HG02970 (cell line): ENCODE data around the gene ALS2.
A peak's percentile ranks its signal among the peaks of the same experiment; 100 is the strongest.
"Not testable (repeated sequence)": the region's sequence is repeated elsewhere in the genome, so short reads cannot be mapped to it uniquely, and the experiment has no call there.

Experiments
- ATAC-seq: cut with Tn5 transposase; IDR thresholded peaks from one replicate; pipeline ENCODE4 v1.9.1; 2021; ENCODE audit warnings: mild to moderate bottlenecking, moderate library complexity, moderate number of reproducible peaks; ENCODE audit not compliant: unreplicated experiment, low FRiP score

ALS2 gene

GRCh38 chr2:201780674-201781493 lies at the start of gene ALS2:
Gene ALS2, minus strand, starts transcription at chr2:201780933. Its CDS starts 12,048 bp downstream, at chr2:201768885.
- ATAC-seq: peak; percentile 96

DNA sequence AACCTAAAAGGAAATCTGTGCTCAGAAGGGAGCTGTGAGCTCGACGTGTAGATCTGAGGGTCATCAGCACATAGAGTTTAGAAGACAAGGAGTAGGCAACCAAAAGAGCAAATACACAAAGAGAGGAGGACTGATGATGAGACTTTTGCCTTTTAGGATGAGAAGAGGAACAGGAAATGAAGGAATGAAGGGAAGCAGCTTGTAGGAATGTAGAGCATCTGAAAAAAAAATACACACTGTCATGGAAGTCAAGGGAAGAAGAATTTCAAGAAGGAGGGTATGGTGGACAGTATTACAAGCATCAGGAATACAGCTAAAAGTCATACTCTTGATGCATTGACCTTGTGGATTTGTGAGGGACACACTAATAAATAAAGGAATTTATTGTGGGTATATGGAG lies 47.5 kb upstream of the ALS2 start:
- ATAC-seq: no peak

- no peak for ATAC-seq
Observed at GRCh38 chr2:201827621-201828020, 46.9 kb upstream of the ALS2 start.

GRCh38 chr2:201824212-201824611 lies 43.5 kb upstream of the ALS2 start:
- no peak for ATAC-seq

GRCh38 chr2:201821080-201821479 lies 40.3 kb upstream of the ALS2 start:
- ATAC-seq: no peak

DNA sequence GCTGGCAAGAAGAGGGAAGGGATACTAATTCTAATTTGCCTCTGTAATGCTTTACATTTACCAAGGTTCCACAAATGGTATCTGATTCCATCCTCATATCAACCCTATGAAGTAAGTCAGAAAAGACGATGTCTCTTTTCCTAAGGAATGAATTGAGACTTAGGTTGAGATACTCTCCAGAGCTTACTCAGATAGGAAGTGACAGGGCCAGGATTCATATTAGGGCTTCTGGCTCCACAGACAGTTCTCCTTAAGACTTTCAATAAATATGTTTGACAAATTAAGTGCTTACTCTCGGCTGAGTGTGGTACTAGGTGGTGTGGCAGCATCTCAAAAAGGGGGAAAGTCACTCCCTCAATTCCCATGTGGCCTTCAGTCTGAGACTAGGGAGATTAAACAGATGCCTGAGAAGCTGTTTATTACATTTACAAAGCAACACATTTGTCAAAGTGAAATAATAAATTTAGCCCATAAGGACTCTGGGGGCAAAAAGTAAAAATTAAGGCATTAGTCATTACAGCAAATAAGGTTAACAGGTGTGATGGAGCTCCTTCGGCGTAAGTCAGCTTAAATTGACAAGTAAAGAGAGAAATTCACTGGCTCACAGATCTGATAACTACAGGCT lies 39.8 kb upstream of the ALS2 start:
- ATAC-seq: no peak

DNA sequence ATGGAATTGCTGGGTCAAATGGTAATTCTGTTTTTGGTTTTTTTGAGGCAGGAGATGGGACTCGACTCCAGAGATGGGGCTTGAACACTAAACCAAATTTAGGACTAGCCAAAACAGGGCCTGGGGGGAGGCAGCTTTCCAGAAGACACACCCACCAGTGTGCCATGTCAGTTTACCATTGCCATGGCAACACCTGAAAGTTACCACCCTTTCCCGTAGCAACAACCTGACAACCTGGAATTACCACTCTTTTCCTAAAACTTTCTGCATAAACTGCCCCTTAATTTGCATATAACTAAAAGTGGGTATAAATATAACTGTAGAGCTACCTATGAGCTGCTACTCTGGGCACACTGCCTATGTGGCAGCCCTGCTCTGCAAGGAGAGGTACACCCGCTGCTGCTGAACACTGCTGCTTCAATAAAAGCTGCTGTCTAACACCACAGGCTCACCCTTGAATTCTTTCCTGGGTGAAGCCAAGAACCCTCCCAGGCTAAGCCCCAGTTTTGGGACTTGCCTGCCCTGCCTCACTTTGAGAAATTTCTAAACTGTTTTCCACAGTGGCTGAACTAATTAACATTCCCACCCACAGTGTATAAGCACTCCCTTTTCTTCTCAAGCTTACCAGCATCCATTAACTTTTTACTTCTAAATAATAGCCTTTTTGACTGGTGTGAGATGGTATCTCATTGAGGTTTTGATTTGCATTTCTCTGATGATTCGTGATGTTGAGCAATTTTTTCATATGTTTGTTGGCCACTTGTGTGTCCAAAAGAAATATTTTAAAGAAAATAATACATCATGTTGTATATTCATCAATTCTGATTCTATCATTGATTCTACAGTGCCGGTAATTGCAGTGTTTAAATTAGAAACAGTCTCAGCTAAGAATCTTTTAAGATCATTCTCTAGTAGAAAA lies 36.2 kb upstream of the ALS2 start:
- no peak for ATAC-seq

DNA sequence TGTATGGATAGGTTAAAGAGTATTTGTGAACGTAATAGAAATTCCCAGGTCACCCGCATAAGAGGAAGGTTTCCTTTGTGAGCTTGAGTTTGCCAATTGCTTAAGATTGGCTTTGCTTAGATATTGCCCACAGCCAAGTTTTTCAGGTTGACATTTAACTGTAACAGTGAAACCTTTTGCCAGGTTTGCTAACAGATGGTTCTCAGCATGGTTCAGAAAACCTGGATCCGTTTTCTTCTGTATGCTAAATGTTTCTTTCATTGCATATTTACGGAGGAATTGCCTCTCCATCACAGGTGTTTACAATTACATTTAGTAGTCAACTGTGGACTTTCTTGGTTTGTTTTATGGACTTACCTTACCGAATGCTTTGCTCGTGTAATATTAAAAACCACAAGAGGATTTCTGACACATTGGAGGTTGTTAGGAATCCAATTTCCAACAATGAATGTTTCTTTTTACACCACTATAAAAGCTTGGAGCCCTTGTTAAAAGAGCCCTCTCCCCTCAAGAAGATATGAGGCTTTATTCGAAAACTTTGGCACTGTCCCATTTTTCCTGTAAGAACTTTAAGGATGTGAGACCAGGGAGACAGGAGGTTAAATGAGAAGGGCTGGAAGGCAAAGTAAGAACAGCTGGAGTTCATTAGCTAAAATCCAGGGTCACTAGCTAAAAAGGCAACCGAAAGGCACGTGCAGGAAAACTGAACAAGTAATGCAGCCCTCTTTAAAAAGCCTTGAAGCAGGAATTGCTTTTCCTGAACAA lies 33.4 kb upstream of the ALS2 start:
- ATAC-seq: no peak

DNA sequence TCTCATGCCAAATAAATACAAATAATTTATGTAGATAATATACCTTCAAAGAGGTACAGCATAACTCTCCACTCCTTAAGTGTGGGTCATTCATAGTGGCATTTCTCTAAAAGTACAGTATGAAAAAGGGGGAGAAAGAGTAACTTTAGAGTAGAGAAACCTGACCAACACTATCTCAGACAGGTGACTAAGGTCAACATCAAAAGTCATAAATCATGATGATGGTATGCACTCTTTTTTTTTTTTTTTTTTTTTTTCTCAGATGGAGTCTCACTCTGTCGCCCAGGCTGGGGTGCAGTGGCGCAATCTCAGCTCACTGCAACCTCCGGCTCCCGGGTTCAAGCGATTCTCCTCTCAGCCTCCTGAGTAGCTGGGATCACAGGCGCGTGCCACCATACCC lies 29.9 kb upstream of the ALS2 start:
- not testable (repeated sequence) for ATAC-seq

- no peak for ATAC-seq
Observed at GRCh38 chr2:201809633-201810032, 28.9 kb upstream of the ALS2 start.

GRCh38 chr2:201808027-201808426 lies 27.3 kb upstream of the ALS2 start:
- no peak for ATAC-seq

GRCh38 chr2:201807452-201807999 lies 26.8 kb upstream of the ALS2 start:
- ATAC-seq: no peak

- no peak for ATAC-seq
Observed at GRCh38 chr2:201806442-201807170, 25.9 kb upstream of the ALS2 start, which contains the start of gene CDK15. Gene CDK15, plus strand, starts transcription at chr2:201806537. Its CDS starts 128 bp downstream, at chr2:201806665.

DNA sequence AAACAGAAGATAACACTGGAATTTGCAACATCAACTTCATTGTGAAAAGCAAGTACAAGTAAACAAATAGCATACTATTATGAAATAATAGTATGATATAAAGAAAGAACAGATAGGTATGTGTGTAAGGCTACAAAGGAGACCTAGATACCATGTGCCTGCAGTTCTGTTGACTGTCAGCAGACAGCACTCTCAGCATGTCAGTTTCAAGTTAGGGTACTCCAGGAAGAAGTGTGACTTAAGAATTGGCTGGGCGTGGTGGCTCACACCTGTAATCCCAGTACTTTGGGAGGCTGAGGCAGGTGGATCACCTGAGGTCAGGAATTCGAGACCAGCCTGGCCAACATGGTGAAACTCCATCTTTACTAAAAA lies 18.2 kb upstream of the ALS2 start:
- ATAC-seq: not testable (repeated sequence)

DNA sequence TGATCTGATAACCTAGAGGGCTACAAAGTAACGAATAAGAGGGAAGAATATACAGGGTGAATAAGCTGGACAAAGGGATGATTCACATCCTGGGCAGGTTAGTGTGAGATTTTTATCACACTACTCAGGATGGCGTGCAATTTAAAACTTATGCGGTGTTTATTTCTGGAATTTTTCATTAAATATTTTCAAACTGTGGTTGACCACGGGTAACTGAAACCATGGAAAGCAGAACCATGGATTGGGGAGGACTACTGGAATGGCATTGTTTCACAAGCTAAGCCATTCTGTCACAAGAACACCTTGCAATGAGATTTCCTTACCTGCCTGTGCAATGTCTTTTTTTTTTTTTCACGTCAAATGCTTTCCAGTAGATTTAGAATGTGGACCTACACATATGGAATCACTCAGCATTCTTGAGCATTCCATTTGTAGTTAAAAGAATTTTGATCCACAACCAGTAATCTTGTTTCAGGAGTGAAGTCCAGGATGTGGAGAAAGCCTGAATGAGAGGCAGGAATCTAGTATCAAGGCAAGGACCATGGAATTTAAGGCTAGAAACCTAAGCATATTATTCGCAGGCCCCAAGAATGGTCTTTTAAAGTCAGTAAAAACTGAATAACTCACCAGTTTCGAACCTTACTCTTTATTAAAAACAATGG lies 17.6 kb upstream of the ALS2 start:
- no peak for ATAC-seq

DNA sequence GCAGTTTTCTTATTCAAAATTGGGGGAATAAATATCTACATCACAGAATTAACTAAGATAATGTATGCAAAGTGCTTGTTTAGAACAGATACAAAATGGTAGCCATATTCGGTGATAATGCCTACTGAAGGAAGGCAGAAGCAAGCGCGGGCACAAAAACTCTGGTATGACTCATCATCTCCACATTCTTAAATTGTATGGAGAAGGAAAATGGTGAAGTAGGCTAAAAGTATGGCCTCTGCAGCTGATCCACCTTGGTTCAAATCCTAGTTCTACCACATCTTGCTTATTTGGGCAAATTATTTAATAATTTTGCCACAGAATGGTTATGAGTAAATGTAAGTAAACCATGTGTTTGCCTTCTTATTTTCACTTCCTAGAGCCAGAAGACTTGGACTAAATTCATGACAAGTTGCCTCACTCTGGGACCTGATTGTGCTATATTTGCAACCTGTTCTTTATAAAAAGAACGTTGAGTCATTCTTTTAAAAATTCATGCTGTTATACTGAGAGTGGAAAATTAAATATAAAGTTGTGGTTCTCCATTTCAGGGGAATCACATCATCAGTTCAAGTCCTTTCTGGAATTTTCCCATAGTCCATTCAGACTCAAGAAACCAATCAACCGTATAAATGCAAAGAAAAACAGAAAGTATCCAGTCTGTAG lies 16.6 kb upstream of the ALS2 start:
- ATAC-seq: no peak

DNA sequence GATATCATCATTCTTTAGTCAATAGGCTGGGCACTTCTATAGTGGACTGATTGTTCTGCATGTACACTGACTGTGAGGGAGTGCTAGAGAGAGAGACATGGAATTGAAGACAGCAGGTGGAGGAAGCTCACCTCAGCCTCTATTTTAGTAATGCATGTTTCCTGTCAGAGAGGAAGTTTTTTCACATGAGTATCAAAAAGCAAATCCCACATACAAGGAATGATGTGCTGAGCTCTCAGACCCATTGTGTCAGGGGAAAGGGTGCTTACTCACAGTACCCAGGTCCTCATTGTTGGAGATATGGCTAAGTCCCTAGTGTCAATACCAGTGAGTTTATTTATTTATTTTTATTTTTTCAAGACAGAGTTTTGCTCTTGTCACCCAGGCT lies 15.7 kb upstream of the ALS2 start:
- no peak for ATAC-seq
